HCT116 (cell line): Measurements from ENCODE around the gene ZFHX3. TPM values are rescaled to one million over a fixed set of nuclear protein-coding genes. Genes with fewer than 3 reads are reported as not detected.

ENCODE experiments used
- ATAC-seq: fragments of 200-7000 bp; cut with Tn5 transposase; 2 replicates; pipeline ENCODE4 v1.9.1; 2020; ENCODE audit warnings: mild to moderate bottlenecking, moderate library complexity
- BruUV-seq: library from RNA; stranded (reverse); fragments of 400-500 nt; replicated peaks from 2 replicates; lab custom pipeline; 2021; lab: Mats Ljungman, UMichigan
- CTCF ChIA-PET: fragments of 300-600 bp; sonication (Branson Sonifier 250); formaldehyde crosslinking; loops from one replicate; lab custom pipeline; 2021; ENCODE audit warnings: antibody characterized with exemption; lab: Charles Lee
- POLR2A ChIA-PET: fragments of 300-600, 350-600 bp; sonication (Branson Sonifier 250); formaldehyde crosslinking; loops from one replicate; lab custom pipeline; 2021; ENCODE audit warnings: antibody characterized with exemption; lab: Charles Lee
- RAD21 ChIA-PET, 2 experiments: fragments of 300-600 bp; sonication (Branson Sonifier 250); formaldehyde crosslinking; loops; one replicate each; lab custom pipeline; 2023; ENCODE audit warnings: low total read pairs in 2 of 2; ENCODE audit not compliant: uncharacterized antibody in 2 of 2, unreplicated experiment in 2 of 2, low non-redundant PET in 1 of 2; lab: Charles Lee
- DNase-seq: peaks from one replicate; pipeline ENCODE4 v3.0.0-alpha.2; 2010; ENCODE audit warnings: low read depth, low spot score
- H2AFZ ChIP-seq: fragments of 200-600 bp; shearing (Covaris generic), sonication (generic); 2 replicates; pipeline ENCODE4 v1.6.1; 2017; ENCODE audit warnings: low read depth, mixed run types, mixed read lengths, antibody characterized with exemption, low read length; ENCODE audit not compliant: poor library complexity, severe bottlenecking
- H3K27ac ChIP-seq: 2 replicates; pipeline ENCODE4 v1.5.1; 2012; ENCODE audit warnings: low read depth, low read length
- H3K27me3 ChIP-seq: fragments of 200-600 bp; sonication (generic); 2 replicates; pipeline ENCODE4 v1.6.1; 2016; ENCODE audit warnings: mixed run types, low read length, mixed read lengths; ENCODE audit not compliant: insufficient read depth
- H3K36me3 ChIP-seq, 2 experiments: fragments of 200-500 bp in 1 of 2; fragments of 200-600 bp in 1 of 2; sonication (Bioruptor generic) in 1 of 2; sonication (generic) in 1 of 2; 2 replicates each; pipeline versions ENCODE4 v1.5.1 to v1.6.1; 2014 to 2016; ENCODE audit warnings: low read length in 2 of 2, inconsistent platforms in 1 of 2, mixed read lengths in 1 of 2, mixed run types in 1 of 2; ENCODE audit not compliant: insufficient read depth in 2 of 2, control insufficient read depth in 1 of 2
- H3K4me1 ChIP-seq, 2 experiments: fragments of 200-600 bp in 1 of 2; sonication (generic) in 1 of 2; 2 replicates each; pipeline versions ENCODE4 v1.5.1 to v1.6.1; 2012 to 2017; ENCODE audit warnings: low read length in 2 of 2, inconsistent platforms in 1 of 2, mild to moderate bottlenecking in 1 of 2, mixed read lengths in 1 of 2, mixed run types in 1 of 2, moderate library complexity in 1 of 2; ENCODE audit not compliant: insufficient read depth in 2 of 2, control insufficient read depth in 1 of 2
- H3K4me2 ChIP-seq: fragments of 200-600 bp; sonication (generic); 2 replicates; pipeline ENCODE4 v1.6.1; 2017; ENCODE audit warnings: mixed run types, low read length, mixed read lengths
- H3K4me3 ChIP-seq, 2 experiments: fragments of 200-600 bp in 1 of 2; sonication (generic) in 1 of 2; replicated peaks in 1 of 2; 2 replicates each; pipeline ENCODE4 v1.5.1; 2011 to 2016; ENCODE audit warnings: low read length in 2 of 2, control low read depth in 1 of 2, low read depth in 1 of 2, mild to moderate bottlenecking in 1 of 2, mixed read lengths in 1 of 2, mixed run types in 1 of 2
- H3K79me2 ChIP-seq: fragments of 200-600 bp; sonication (generic); 2 replicates; pipeline ENCODE4 v1.6.1; 2017; ENCODE audit warnings: mild to moderate bottlenecking, mixed run types, low read length, moderate library complexity, mixed read lengths; ENCODE audit not compliant: insufficient read depth
- H3K9ac ChIP-seq: fragments of 200-600 bp; sonication (generic); 2 replicates; pipeline ENCODE4 v1.6.1; 2016; ENCODE audit warnings: low read length, mixed read lengths
- H3K9me2 ChIP-seq: fragments of 200-600 bp; sonication (generic), shearing (Covaris generic); 2 replicates; pipeline ENCODE4 v1.6.1; 2017; ENCODE audit warnings: mixed run types, mild to moderate bottlenecking, moderate library complexity; ENCODE audit not compliant: insufficient read depth
- H3K9me3 ChIP-seq, 2 experiments: fragments of 200-500 bp in 1 of 2; fragments of 200-600 bp in 1 of 2; sonication (Bioruptor generic) in 1 of 2; sonication (generic) in 1 of 2; 2 replicates each; pipeline ENCODE4 v1.6.1; 2014 to 2017; ENCODE audit warnings: low read length in 2 of 2, mixed read lengths in 2 of 2, inconsistent platforms in 1 of 2, low read depth in 1 of 2, mild to moderate bottlenecking in 1 of 2, mixed run types in 1 of 2, moderate library complexity in 1 of 2; ENCODE audit not compliant: control insufficient read depth in 1 of 2, insufficient read depth in 1 of 2
- H4K20me1 ChIP-seq: fragments of 200-600 bp; sonication (generic), shearing (Covaris generic); 2 replicates; pipeline ENCODE4 v1.6.1; 2017; ENCODE audit warnings: mixed run types, mild to moderate bottlenecking, moderate library complexity; ENCODE audit not compliant: insufficient read depth
- CBX3 ChIP-seq: IDR thresholded peaks from 2 replicates; pipeline ENCODE4 v1.6.1; 2012; ENCODE audit warnings: low read depth
- CEBPB ChIP-seq: IDR thresholded peaks from 2 replicates; pipeline ENCODE4 v1.6.1; 2012; ENCODE audit warnings: low read depth
- CTCF ChIP-seq, 3 experiments: fragments of 200-600 bp in 1 of 3; sonication (generic) in 1 of 3; IDR thresholded peaks in 2 of 3; conservative IDR thresholded peaks in 1 of 3; 2 replicates each; pipeline ENCODE4 v1.5.1; 2012 to 2017; ENCODE audit warnings: low read depth in 2 of 3, low read length in 2 of 3, antibody characterized with exemption in 1 of 3, borderline replicate concordance in 1 of 3, control low read depth in 1 of 3, mild to moderate bottlenecking in 1 of 3, mixed read lengths in 1 of 3, mixed run types in 1 of 3, moderate library complexity in 1 of 3; ENCODE audit not compliant: insufficient read depth in 1 of 3
- EGR1 ChIP-seq: IDR thresholded peaks from 2 replicates; pipeline ENCODE4 v1.6.1; 2012; ENCODE audit warnings: low read depth
- EZH2 ChIP-seq: fragments of 200-600 bp; sonication (generic); IDR thresholded peaks from 2 replicates; pipeline ENCODE4 v1.6.1; 2017; ENCODE audit warnings: antibody characterized with exemption, mixed run types
- EZH2phosphoT487 ChIP-seq: fragments of 200-600 bp; IDR thresholded peaks from 2 replicates; pipeline ENCODE4 v1.6.1; 2018; ENCODE audit warnings: antibody characterized with exemption, borderline replicate concordance
- MAX ChIP-seq: IDR thresholded peaks from 2 replicates; pipeline ENCODE4 v1.6.1; 2012
- POLR2AphosphoS5 ChIP-seq: IDR thresholded peaks from 2 replicates; pipeline ENCODE4 v1.6.1; 2011; ENCODE audit warnings: mild to moderate bottlenecking, low read depth, low read length, moderate library complexity
- RAD21 ChIP-seq: IDR thresholded peaks from 2 replicates; pipeline ENCODE4 v1.6.1; 2012; ENCODE audit warnings: low read depth, mild to moderate bottlenecking
- REST ChIP-seq: IDR thresholded peaks from 2 replicates; pipeline ENCODE4 v1.6.1; 2012; ENCODE audit warnings: low read depth
- SIN3A ChIP-seq: IDR thresholded peaks from 2 replicates; pipeline ENCODE4 v1.6.1; 2012; ENCODE audit warnings: low read depth
- TCF7L2 ChIP-seq: IDR thresholded peaks from 2 replicates; pipeline ENCODE4 v1.7.0; 2011; ENCODE audit warnings: borderline replicate concordance, inconsistent platforms; ENCODE audit not compliant: insufficient read depth, insufficient read length; ENCODE audit errors: extremely low read depth
- YY1 ChIP-seq: IDR thresholded peaks from 2 replicates; pipeline ENCODE4 v1.6.1; 2011; ENCODE audit warnings: low read length, low read depth, moderate library complexity, mild to moderate bottlenecking; ENCODE audit not compliant: insufficient replicate concordance; ENCODE audit errors: extremely low read depth
- ZBTB33 ChIP-seq: IDR thresholded peaks from 2 replicates; pipeline ENCODE4 v1.6.1; 2011; ENCODE audit warnings: mild to moderate bottlenecking, low read length, moderate library complexity; ENCODE audit not compliant: insufficient replicate concordance; ENCODE audit errors: extremely low read depth
- intact Hi-C: fragments of 100-400 bp; cut with micrococcal nuclease; formaldehyde crosslinking; loops from 2 replicates; pipeline ENCODE4 v1.10.0; 2022
- total RNA-seq: library from RNA; stranded (reverse); gene quantifications from one replicate; pipeline ENCODE4 v1.2.1, GENCODE V29; 2021; ENCODE audit not compliant: unreplicated experiment

Gene ZFHX3
- total RNA-seq, 1 experiment from 2014 or later, result 6.3 TPM

- Histone ChIP-seq H2AFZ (no peak overlapping the region), H3K27me3 (no peaks in the 10 kb centered on the region), H3K9me3 (no peaks in the 10 kb centered on the region), H3K36me3 (no peaks in the 10 kb centered on the region), H3K79me2 (no peaks in the 10 kb centered on the region), H3K9me2 (no peaks in the 10 kb centered on the region), H3K4me2 (no peak overlapping the region), H4K20me1 (no peaks in the 10 kb centered on the region), H3K27ac (no peak overlapping the region), H3K9ac (no peak overlapping the region), H3K4me1 (peaks cover 0 to 4% of the 10 kb centered on the region in 2 experiments; a peak in 1 of 4 replicates), H3K4me3 (no peak overlapping the region)
- BruUV-seq, result no TSS peak
- ChIA-PET RAD21 (no interaction called here), CTCF (no interaction called here), POLR2A (interaction anchor here (0.6 kb wide), 1 partner anchor 149 kb away, joined by 3 read pairs; no protein-coding TSS in a partner anchor)
- DNase-seq (no peak), ATAC-seq (peak; percentile 40)
- intact Hi-C loops, result loop anchor here (10.0 kb wide), 2 partner anchors 218 to 592 kb away; no protein-coding TSS in a partner anchor
- TF ChIP-seq CBX3, result no peak
- TF ChIP-seq CTCF (IDR thresholded peaks at IDR 0.05 in 2 of 3, conservative IDR thresholded peaks at IDR 0.05 in 1 of 3; ENCODE audit: borderline replicate concordance in 1 of 3, insufficient read depth in 1 of 3, low read depth in 2 of 3, low read length in 2 of 3), result peak; percentile 4 to 26 (median 18); a peak in 2 of 6 replicates
- TF ChIP-seq EZH2phosphoT487, result no peak
- no peak for TF ChIP-seq TCF7L2
- TF ChIP-seq ZBTB33, result no peak
- TF ChIP-seq CEBPB, result no peak
- peak; percentile 27; the same call in 1 of the 2 replicates for TF ChIP-seq RAD21
- TF ChIP-seq EGR1, result no peak
- no peak for TF ChIP-seq YY1
- TF ChIP-seq SIN3A, result no peak
- TF ChIP-seq REST, result no peak
- TF ChIP-seq POLR2AphosphoS5, result no peak
- TF ChIP-seq EZH2, result no peak
- no peak for TF ChIP-seq MAX
Measured at GRCh38 chr16:72836985-72837384, 210.9 kb downstream of the ZFHX3 start.
